Astrocyte (in vitro differentiated cells and primary cell): ENCODE measurements around the gene PSORS1C1. TPM values are rescaled to one million over a fixed set of nuclear protein-coding genes. Genes with fewer than 3 reads are reported as not detected.
A peak's percentile ranks its signal among the peaks of the same experiment; 100 is the strongest.

Experiments used
- DNase-seq: peaks from one replicate; pipeline ENCODE4 v3.0.0-alpha.2; 2010; ENCODE audit warnings: low read depth
- FAIRE-seq: peaks from 2 replicates; lab custom pipeline; 2011; peaks lifted over from hg19 to GRCh38; lab: Jason Lieb, UNC
- H2AFZ ChIP-seq: 2 replicates; pipeline ENCODE4 v1.6.0; 2012; ENCODE audit warnings: low read depth, low read length, inconsistent platforms
- H3K27ac ChIP-seq: 2 replicates; pipeline ENCODE4 v1.5.1; 2011; ENCODE audit warnings: low read depth, low read length, inconsistent platforms
- H3K27me3 ChIP-seq: 2 replicates; pipeline ENCODE4 v1.6.0; 2011; ENCODE audit warnings: low read length, inconsistent platforms; ENCODE audit not compliant: insufficient read depth
- H3K36me3 ChIP-seq: 2 replicates; pipeline ENCODE4 v1.5.1; 2011; ENCODE audit warnings: low read length, inconsistent platforms; ENCODE audit not compliant: insufficient read depth
- H3K4me1 ChIP-seq: 2 replicates; pipeline ENCODE4 v1.5.1; 2011; ENCODE audit warnings: low read length, inconsistent platforms; ENCODE audit not compliant: insufficient read depth
- H3K4me2 ChIP-seq: 2 replicates; pipeline ENCODE4 v1.6.0; 2012; ENCODE audit warnings: low read length, inconsistent platforms
- H3K4me3 ChIP-seq: 2 replicates; pipeline ENCODE4 v1.5.1; 2011; ENCODE audit warnings: low read depth, mild to moderate bottlenecking, low read length, inconsistent platforms; ENCODE audit not compliant: insufficient read depth
- H3K79me2 ChIP-seq: 2 replicates; pipeline ENCODE4 v1.6.0; 2012; ENCODE audit warnings: mild to moderate bottlenecking, low read length, inconsistent platforms; ENCODE audit not compliant: insufficient read depth
- H3K9ac ChIP-seq: 2 replicates; pipeline ENCODE4 v1.6.0; 2012; ENCODE audit warnings: mild to moderate bottlenecking, low read length, inconsistent platforms
- H3K9me3 ChIP-seq: 2 replicates; pipeline ENCODE4 v1.5.1; 2012; ENCODE audit warnings: low read depth, mild to moderate bottlenecking, low read length, inconsistent platforms; ENCODE audit not compliant: insufficient read depth
- H4K20me1 ChIP-seq: 2 replicates; pipeline ENCODE4 v1.6.0; 2012; ENCODE audit warnings: low read length, inconsistent platforms; ENCODE audit not compliant: insufficient read depth
- H3K27ac Mint-ChIP-seq: one replicate; pipeline ENCODE4 v1.8.0; 2021; ENCODE audit warnings: mild to moderate bottlenecking, mixed read lengths; ENCODE audit not compliant: unreplicated experiment
- H3K27me3 Mint-ChIP-seq: one replicate; pipeline ENCODE4 v1.8.0; 2021; ENCODE audit warnings: low read depth, mixed read lengths; ENCODE audit not compliant: unreplicated experiment
- H3K36me3 Mint-ChIP-seq: one replicate; pipeline ENCODE4 v1.8.0; 2021; ENCODE audit warnings: low read depth, mixed read lengths; ENCODE audit not compliant: unreplicated experiment
- H3K4me1 Mint-ChIP-seq: one replicate; pipeline ENCODE4 v1.8.0; 2021; ENCODE audit warnings: low read depth, mixed read lengths; ENCODE audit not compliant: unreplicated experiment
- H3K4me3 Mint-ChIP-seq: one replicate; pipeline ENCODE4 v1.8.0; 2021; ENCODE audit warnings: mild to moderate bottlenecking, moderate library complexity, mixed read lengths; ENCODE audit not compliant: unreplicated experiment
- H3K9me3 Mint-ChIP-seq: one replicate; pipeline ENCODE4 v1.8.0; 2021; ENCODE audit warnings: mild to moderate bottlenecking, mixed read lengths; ENCODE audit not compliant: unreplicated experiment
- EZH2 ChIP-seq: IDR thresholded peaks from 2 replicates; pipeline ENCODE4 v1.6.1; 2012; ENCODE audit warnings: mild to moderate bottlenecking, low read length, inconsistent platforms; ENCODE audit not compliant: insufficient read depth
- total RNA-seq: library from RNA; stranded (reverse); gene quantifications from 2 replicates; pipeline ENCODE4 v1.2.1, GENCODE V29; 2021
- TF ChIP-seq, protein P1 (sequence below): IDR thresholded peaks from 2 replicates; pipeline ENCODE4 v1.5.1; 2011; ENCODE audit warnings: low read depth, mild to moderate bottlenecking, inconsistent platforms, low read length, moderate library complexity; ENCODE audit not compliant: insufficient read depth

Gene PSORS1C1
- total RNA-seq, 1 donor from 2014 or later, result 9.2 TPM

DNA sequence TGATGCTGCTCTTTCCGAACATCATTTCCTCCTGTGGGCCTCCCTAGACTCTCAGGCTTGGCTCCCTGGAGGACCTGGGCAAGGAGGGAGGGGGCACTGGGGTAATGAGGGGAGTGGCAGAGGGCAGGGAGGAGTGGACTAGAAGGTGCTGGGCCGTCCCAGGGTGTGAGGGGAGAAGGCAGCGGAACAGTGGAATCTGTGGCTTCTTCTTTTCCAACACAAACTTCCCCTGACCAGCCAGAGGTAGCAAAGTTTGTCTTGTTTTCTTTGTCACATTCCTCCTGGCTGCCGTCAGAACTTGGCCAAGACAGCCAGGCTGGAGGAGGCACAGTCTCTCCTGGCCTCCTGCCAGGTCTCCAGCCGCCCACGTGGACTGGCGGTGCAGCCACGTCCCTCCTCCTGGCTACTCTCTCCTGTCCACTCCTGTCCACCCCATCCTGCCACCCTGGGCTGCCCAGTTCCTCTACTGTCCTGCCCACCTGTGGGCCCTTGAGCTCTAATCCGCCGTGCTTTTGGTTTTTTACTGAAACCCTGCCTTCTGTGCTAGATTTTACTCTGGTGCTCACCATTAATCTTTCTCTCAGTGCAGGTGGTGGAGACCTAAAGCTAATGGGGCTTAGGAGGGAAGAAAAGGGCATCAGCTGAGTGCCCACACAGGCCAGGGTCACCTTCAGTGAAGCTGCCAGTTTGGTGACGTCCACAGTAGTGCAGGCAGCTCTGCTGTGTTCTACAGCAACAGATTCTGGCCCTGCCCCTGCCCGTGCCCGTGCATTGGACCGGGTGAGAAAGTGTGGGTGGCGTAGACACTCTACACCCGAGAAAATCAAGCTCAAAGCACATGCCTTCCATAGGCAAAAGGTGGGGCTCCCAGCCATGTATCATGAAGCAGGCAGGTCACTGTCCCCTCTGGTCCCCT is 8.4 kb downstream of the PSORS1C1 start:
- Histone ChIP-seq H3K27me3 (no peaks in the 10 kb centered on the region), H3K4me3 (no peak overlapping the region), H3K9me3 (no peaks in the 10 kb centered on the region), H2AFZ (no peak overlapping the region), H3K9ac (no peak overlapping the region), H3K4me2 (peak overlapping the region; percentile 1), H3K79me2 (peaks cover 5% of the 10 kb centered on the region), H3K36me3 (no peaks in the 10 kb centered on the region), H3K4me1 (peaks cover 14% of the 10 kb centered on the region), H4K20me1 (no peaks in the 10 kb centered on the region), H3K27ac (no peak overlapping the region)
- Mint-ChIP-seq H3K36me3 (peaks cover 14% of the 10 kb centered on the region), H3K27ac (peak overlapping the region; percentile 84), H3K4me3 (peak overlapping the region; percentile 54), H3K9me3 (no peaks in the 10 kb centered on the region), H3K27me3 (no peaks in the 10 kb centered on the region), H3K4me1 (peaks cover 43% of the 10 kb centered on the region)
- no peak for TF ChIP-seq EZH2
- TF ChIP-seq, protein P1, sequence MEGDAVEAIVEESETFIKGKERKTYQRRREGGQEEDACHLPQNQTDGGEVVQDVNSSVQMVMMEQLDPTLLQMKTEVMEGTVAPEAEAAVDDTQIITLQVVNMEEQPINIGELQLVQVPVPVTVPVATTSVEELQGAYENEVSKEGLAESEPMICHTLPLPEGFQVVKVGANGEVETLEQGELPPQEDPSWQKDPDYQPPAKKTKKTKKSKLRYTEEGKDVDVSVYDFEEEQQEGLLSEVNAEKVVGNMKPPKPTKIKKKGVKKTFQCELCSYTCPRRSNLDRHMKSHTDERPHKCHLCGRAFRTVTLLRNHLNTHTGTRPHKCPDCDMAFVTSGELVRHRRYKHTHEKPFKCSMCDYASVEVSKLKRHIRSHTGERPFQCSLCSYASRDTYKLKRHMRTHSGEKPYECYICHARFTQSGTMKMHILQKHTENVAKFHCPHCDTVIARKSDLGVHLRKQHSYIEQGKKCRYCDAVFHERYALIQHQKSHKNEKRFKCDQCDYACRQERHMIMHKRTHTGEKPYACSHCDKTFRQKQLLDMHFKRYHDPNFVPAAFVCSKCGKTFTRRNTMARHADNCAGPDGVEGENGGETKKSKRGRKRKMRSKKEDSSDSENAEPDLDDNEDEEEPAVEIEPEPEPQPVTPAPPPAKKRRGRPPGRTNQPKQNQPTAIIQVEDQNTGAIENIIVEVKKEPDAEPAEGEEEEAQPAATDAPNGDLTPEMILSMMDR, result no peak
- FAIRE-seq (peak; percentile 95), DNase-seq (peak; percentile 83)

DNA sequence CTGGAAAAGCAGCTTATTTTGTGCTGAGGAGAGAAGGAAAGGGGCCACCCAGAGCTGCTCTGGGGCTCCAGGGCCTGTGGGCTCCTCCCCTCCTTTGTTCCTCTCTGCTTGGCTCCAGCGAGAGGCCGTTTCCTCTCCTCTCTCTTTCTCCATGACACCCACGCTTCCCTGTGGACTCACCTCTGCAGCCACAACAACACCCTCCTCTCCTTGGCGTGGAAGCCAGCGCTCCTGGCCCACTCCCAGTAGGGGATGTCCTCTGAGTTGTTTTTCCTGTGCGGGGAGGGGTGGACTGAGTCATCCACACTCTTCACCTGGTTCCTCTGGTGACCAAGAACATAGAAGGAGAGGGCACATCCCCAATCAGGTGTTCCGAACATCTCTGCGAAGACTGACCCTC is 10.6 kb downstream of the PSORS1C1 start:
- H3K4me3 Mint-ChIP-seq, result no peak overlapping the region
- H3K27ac Mint-ChIP-seq, result peak overlapping the region; percentile 66
- peaks cover 13% of the 10 kb centered on the region for H3K36me3 Mint-ChIP-seq
- H3K9me3 Mint-ChIP-seq, result no peaks in the 10 kb centered on the region
- Histone ChIP-seq H3K4me3 (no peak overlapping the region), H3K9me3 (no peaks in the 10 kb centered on the region), H3K4me1 (peaks cover 14% of the 10 kb centered on the region), H3K79me2 (no peaks in the 10 kb centered on the region), H3K36me3 (no peaks in the 10 kb centered on the region), H3K4me2 (peak overlapping the region; percentile 61), H2AFZ (peak overlapping the region; percentile 38), H4K20me1 (no peaks in the 10 kb centered on the region), H3K9ac (no peak overlapping the region), H3K27me3 (no peaks in the 10 kb centered on the region), H3K27ac (no peak overlapping the region)
- no peaks in the 10 kb centered on the region for H3K27me3 Mint-ChIP-seq
- no peak for TF ChIP-seq EZH2
- TF ChIP-seq, protein P1, result no peak
- peaks cover 41% of the 10 kb centered on the region for H3K4me1 Mint-ChIP-seq
- FAIRE-seq, result no peak
- peak; percentile 74 for DNase-seq
